ENCODE results near the gene RHBDL2. TPM values are rescaled to one million over a fixed set of nuclear protein-coding genes. Genes with fewer than 3 reads are reported as not detected.
A peak's percentile ranks its signal among the peaks of the same experiment; 100 is the strongest.
"Not testable (repeated sequence)": the region's sequence is repeated elsewhere in the genome, so short reads cannot be mapped to it uniquely, and the experiment has no call there.

The RHBDL2 gene, protein sequence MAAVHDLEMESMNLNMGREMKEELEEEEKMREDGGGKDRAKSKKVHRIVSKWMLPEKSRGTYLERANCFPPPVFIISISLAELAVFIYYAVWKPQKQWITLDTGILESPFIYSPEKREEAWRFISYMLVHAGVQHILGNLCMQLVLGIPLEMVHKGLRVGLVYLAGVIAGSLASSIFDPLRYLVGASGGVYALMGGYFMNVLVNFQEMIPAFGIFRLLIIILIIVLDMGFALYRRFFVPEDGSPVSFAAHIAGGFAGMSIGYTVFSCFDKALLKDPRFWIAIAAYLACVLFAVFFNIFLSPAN
- 0.72 TPM for polyA plus RNA-seq
- long read RNA-seq, donor 1, partial matches to known transcripts, result 0 of 1 reads
- long read RNA-seq, donor 1, other reads (novel, unspliced or antisense), result 0 of 1 reads
- long read RNA-seq, donor 2, result 0 reads
- long read RNA-seq, donor 3, result 0 reads
- long read RNA-seq, donor 4, result 0 reads
- long read RNA-seq, donor 5, partial matches to known transcripts, result 0 of 1 reads
- long read RNA-seq, donor 5, other reads (novel, unspliced or antisense), result 0 of 1 reads
- long read RNA-seq, donor 6, result 0 reads
- long read RNA-seq, donor 7, result 0 reads
- long read RNA-seq, donor 8, result 0 reads
- long read RNA-seq, donor 9, result 0 reads
- long read RNA-seq, donor 10, result 0 reads
- long read RNA-seq, donor 11, result 0 reads

DNA sequence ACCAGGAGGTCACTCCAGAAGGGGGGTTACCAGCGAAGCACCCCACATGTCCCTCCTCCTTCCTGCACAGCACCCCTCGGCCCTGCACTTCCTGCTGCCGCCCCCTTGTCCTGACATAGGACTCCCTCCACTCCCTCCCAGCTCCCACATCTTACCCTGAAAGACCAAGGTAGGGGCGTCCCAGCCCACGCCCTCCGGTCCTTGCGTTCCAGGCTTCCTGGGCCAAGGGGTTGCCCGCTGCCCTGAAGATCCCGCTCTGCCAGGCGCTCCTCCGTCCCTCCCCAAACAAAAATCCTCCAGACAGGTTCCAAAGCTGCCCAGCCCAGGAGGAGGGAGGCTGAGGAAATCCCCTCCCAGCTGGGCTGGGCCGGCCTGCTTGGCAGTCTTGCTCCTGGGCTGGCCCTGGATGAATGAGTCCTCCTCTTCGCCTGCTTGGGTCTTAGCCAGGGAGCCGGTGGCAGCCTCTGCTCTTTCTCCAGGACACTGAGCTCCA, at the start of gene RHBDL2:
Gene RHBDL2, minus strand, starts transcription at position 304 of the 493 bp plus-strand sequence. CDS start 22,618 bp downstream, outside the sequence.
- H3K4me1 ChIP-seq (ENCODE audit: control insufficient read depth, insufficient read depth, low read length), result no peaks in the 10 kb centered on the region
- H3K4me3 ChIP-seq (ENCODE audit: low read length), result no peak within 1 kb of the TSS
- no peaks in the 10 kb centered on the region for H3K9me3 ChIP-seq (ENCODE audit: control insufficient read depth, low read depth, low read length)
- no peak within 1 kb of the TSS for H3K27ac ChIP-seq (ENCODE audit: low read length)
- no peak for DNase-seq
- H3K36me3 ChIP-seq (ENCODE audit: control insufficient read depth, insufficient read depth, low read length), result no peaks in the 10 kb centered on the region
- peaks cover 4% of the 10 kb centered on the region for H3K27me3 ChIP-seq (ENCODE audit: control insufficient read depth, insufficient read depth, low read length)
- WGBS (ENCODE audit: insufficient coverage, low lambda C conversion rate), result no CpG with 5 or more reads among the region's 14 CpGs

DNA sequence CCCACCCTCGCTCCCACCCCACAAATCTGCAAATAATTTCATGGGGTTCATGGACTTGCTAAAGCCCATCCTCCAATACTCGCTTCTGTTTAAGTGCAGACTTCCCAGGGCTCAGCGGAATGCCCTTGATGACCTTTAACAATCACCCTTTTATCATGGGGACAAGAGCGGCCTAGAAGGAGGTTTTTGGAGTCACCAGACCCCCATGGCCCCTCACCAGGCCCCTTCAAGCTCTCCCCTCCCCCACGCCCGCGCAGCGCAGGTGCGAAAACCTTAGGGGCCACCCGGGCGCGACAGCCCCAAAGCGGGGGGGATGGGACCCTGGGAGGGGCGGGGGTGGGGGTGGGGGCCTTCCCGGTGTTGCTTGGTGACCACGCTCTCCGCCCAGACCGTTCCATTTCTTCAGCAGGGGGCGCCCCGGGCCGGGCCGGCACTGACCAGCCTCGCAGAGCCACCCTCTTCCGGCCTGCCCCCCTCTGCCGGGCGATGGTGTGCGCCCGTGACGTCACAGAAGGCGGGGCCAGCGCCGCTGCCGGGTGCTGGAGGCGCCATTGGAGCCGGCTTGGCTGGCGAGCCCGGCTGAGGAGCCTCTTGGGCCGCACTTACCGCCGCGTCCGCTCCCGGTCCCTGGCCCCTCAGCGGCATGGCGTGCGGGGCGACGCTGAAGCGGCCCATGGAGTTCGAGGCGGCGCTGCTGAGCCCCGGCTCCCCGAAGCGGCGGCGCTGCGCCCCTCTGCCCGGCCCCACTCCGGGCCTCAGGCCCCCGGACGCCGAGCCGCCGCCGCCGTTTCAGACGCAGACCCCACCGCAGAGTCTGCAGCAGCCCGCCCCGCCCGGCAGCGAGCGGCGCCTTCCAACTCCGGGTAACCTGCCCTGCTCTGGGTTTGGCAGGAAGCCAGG, 49.4 kb upstream of the RHBDL2 start, which contains the start of gene AKIRIN1:
Gene AKIRIN1, plus strand, starts transcription at position 539 of the 900 bp plus-strand sequence. Its CDS starts 105 bp downstream, at position 644.
- H3K4me3 ChIP-seq (ENCODE audit: low read length), result peak within 1 kb of the TSS; percentile 90
- DNase-seq, result peak; percentile 95 to 98
- peaks cover 5% of the 10 kb centered on the region for H3K36me3 ChIP-seq (ENCODE audit: control insufficient read depth, insufficient read depth, low read length)
- H3K27ac ChIP-seq (ENCODE audit: low read length), result peak within 1 kb of the TSS; percentile 60
- no peaks in the 10 kb centered on the region for H3K27me3 ChIP-seq (ENCODE audit: control insufficient read depth, insufficient read depth, low read length)
- peaks cover 12% of the 10 kb centered on the region for H3K4me1 ChIP-seq (ENCODE audit: control insufficient read depth, insufficient read depth, low read length)
- no peaks in the 10 kb centered on the region for H3K9me3 ChIP-seq (ENCODE audit: control insufficient read depth, low read depth, low read length)
- no CpG with 5 or more reads among the region's 76 CpGs for WGBS (ENCODE audit: insufficient coverage, low lambda C conversion rate)

DNA sequence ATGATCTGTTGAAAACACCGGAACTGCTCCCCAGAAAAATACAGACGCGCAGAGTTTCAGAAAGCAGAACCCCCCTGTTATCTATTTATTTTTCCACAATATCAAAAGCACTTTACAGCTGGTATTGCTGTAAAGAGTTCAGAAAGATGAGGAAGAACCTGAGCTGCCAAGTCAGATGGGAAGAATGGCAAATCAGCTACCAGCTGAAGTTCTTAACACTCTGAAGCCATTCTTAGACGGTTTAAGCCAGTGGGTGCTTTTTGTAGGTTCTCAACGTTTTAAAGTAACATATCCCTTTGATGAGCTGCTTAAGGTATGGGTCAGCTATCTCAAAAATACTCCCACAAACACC, 48.7 kb upstream of the RHBDL2 start:
- H3K27ac ChIP-seq (ENCODE audit: low read length), result peak overlapping the region; percentile 51
- no CpG with 5 or more reads among the region's 5 CpGs for WGBS (ENCODE audit: insufficient coverage, low lambda C conversion rate)

GRCh38 chr1:38989979-38990378, 48.3 kb upstream of the RHBDL2 start:
- Histone ChIP-seq H3K27ac (ENCODE audit: low read length) (no peak overlapping the region), H3K9me3 (ENCODE audit: control insufficient read depth, low read depth, low read length) (no peaks in the 10 kb centered on the region), H3K36me3 (ENCODE audit: control insufficient read depth, insufficient read depth, low read length) (peaks cover under 1% of the 10 kb centered on the region), H3K4me1 (ENCODE audit: control insufficient read depth, insufficient read depth, low read length) (peaks cover 12% of the 10 kb centered on the region), H3K4me3 (ENCODE audit: low read length) (no peak overlapping the region), H3K27me3 (ENCODE audit: control insufficient read depth, insufficient read depth, low read length) (no peaks in the 10 kb centered on the region)
- no CpG with 5 or more reads among the region's 2 CpGs for whole genome bisulfite sequencing (ENCODE audit: insufficient coverage, low lambda C conversion rate)
- no peak for DNase-seq

More for the DNA sequence above, 48.7 kb upstream of the RHBDL2 start:
- H3K4me3 ChIP-seq (ENCODE audit: low read length), result peak overlapping the region; percentile 56
- H3K36me3 ChIP-seq (ENCODE audit: control insufficient read depth, insufficient read depth, low read length), result peaks cover 4% of the 10 kb centered on the region
- peaks cover 12% of the 10 kb centered on the region for H3K4me1 ChIP-seq (ENCODE audit: control insufficient read depth, insufficient read depth, low read length)
- H3K27me3 ChIP-seq (ENCODE audit: control insufficient read depth, insufficient read depth, low read length), result no peaks in the 10 kb centered on the region
- H3K9me3 ChIP-seq (ENCODE audit: control insufficient read depth, low read depth, low read length), result no peaks in the 10 kb centered on the region
- DNase-seq, result no peak

GRCh38 chr1:38979380-38979779, 37.8 kb upstream of the RHBDL2 start:
- not testable (repeated sequence) for H3K27ac ChIP-seq (ENCODE audit: low read length); H3K9me3 ChIP-seq (ENCODE audit: control insufficient read depth, low read depth, low read length); H3K27me3 ChIP-seq (ENCODE audit: control insufficient read depth, insufficient read depth, low read length); H3K36me3 ChIP-seq (ENCODE audit: control insufficient read depth, insufficient read depth, low read length); DNase-seq; H3K4me3 ChIP-seq (ENCODE audit: low read length); H3K4me1 ChIP-seq (ENCODE audit: control insufficient read depth, insufficient read depth, low read length)
- no CpG with 5 or more reads among the region's 1 CpG for WGBS (ENCODE audit: insufficient coverage, low lambda C conversion rate)

- H3K9me3 ChIP-seq (ENCODE audit: control insufficient read depth, low read depth, low read length); DNase-seq; H3K4me3 ChIP-seq (ENCODE audit: low read length); H3K36me3 ChIP-seq (ENCODE audit: control insufficient read depth, insufficient read depth, low read length); H3K4me1 ChIP-seq (ENCODE audit: control insufficient read depth, insufficient read depth, low read length); H3K27me3 ChIP-seq (ENCODE audit: control insufficient read depth, insufficient read depth, low read length); H3K27ac ChIP-seq (ENCODE audit: low read length): not testable (repeated sequence)
- no CpG with 5 or more reads among the region's 6 CpGs for WGBS (ENCODE audit: insufficient coverage, low lambda C conversion rate)
These were observed 36.6 kb upstream of the RHBDL2 start for GRCh38 chr1:38978245-38978542.

DNA sequence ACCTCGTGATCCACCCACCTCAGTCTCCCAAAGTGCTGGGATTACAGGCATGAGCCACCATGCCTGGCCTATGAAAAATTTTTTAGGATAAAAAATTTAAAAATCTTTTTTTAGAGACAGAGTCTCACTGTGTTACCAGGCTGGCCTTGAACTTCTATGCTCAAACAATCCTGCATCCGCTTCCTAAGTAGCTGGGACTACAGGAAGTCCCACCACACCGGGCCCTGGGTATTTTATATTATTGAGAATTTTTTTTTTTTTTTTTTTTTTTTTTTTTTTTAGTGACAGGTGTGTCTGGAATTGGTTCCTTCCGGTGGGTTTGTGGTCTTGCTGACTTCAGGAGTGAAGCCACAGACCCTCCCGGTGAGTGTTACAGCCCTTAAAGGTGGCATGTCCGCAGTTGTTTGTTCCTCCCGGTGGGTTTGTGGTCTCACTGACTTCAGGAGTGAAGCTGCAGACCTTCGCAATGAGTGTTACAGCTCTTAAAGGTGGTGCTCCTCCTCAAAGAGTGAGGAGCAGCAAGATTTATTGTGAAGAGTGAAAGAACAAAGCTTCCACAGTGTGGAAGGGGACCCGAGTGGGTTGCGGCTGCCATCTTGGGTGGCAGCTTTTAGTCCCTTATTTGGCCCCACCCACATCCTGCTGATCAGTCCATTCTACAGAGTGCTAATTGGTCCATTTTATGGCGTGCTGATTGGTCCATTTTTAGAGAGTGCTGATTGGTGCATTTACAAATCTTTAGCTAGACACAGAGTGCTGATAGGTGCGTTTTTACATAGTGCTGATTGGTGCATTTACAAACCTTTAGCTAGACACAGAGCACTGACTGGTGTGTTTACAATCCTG, 36.0 kb upstream of the RHBDL2 start:
- not testable (repeated sequence) for H3K27ac ChIP-seq (ENCODE audit: low read length); H3K9me3 ChIP-seq (ENCODE audit: control insufficient read depth, low read depth, low read length); DNase-seq; H3K4me1 ChIP-seq (ENCODE audit: control insufficient read depth, insufficient read depth, low read length); H3K36me3 ChIP-seq (ENCODE audit: control insufficient read depth, insufficient read depth, low read length); H3K4me3 ChIP-seq (ENCODE audit: low read length); H3K27me3 ChIP-seq (ENCODE audit: control insufficient read depth, insufficient read depth, low read length)
- WGBS (ENCODE audit: insufficient coverage, low lambda C conversion rate), result 100% methylated on average over 1 of the region's 12 CpGs

DNA sequence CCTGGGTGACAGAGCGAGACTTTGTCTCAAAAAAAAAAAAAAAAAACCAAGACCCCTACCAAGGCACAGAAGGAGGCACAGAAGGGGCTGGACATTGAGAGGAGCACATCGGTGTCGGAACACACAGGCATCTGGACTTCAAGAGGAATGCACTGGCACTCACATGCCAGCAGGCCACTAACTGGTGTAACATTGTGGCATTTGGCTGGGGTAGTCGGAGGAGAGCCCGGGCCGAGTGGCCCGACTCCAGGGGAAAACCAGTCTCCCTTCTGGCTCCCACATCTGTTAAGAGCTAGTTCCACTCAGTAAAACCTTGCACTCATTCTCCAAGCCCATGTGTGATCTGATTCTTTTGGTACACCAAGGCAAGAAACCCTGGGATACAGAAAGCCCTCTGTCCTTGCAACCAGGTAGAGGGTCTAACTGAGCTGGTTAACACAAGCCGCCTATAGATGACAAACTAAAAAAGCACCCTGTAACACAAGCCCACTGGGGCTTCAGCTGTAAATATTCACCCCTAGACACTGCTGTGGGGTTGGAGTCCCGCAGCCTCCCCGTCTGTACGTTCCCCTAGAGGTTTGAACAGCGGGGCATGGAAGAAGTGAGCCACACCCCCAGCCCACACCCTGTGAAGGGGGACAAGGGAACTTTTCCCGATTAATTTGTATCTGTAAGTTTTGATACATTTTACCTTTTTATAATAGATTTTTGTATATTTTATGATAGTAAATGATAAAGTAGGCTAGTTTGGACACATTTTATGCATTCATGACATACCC, 32.2 kb upstream of the RHBDL2 start:
- Histone ChIP-seq H3K4me3 (ENCODE audit: low read length) (no peak overlapping the region), H3K27me3 (ENCODE audit: control insufficient read depth, insufficient read depth, low read length) (peaks cover 4% of the 10 kb centered on the region), H3K36me3 (ENCODE audit: control insufficient read depth, insufficient read depth, low read length) (no peaks in the 10 kb centered on the region), H3K27ac (ENCODE audit: low read length) (no peak overlapping the region), H3K9me3 (ENCODE audit: control insufficient read depth, low read depth, low read length) (no peaks in the 10 kb centered on the region), H3K4me1 (ENCODE audit: control insufficient read depth, insufficient read depth, low read length) (peaks cover 3% of the 10 kb centered on the region)
- no peak for DNase-seq
- 80% methylated on average over 1 of the region's 13 CpGs for WGBS (ENCODE audit: insufficient coverage, low lambda C conversion rate)

DNA sequence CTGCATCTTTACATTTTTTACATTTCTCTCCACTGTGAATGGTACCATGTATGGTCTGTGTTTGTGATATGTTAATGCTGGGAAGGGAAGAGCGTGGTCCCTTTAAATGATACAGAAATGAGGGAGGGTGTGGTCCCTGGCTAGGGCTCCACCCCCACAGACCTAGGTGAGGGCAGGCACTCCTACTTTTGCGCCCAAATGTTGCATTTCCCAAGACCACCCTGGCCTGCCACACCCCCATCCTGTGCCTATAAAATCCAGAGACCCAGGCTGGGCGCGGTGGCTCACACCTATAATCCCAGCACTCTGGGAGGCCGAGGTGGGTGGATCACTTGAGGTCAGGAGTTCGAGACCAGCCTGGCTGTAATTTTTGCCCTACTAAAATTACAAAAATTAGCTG, 31.5 kb upstream of the RHBDL2 start:
- WGBS (ENCODE audit: insufficient coverage, low lambda C conversion rate), result no CpG with 5 or more reads among the region's 6 CpGs
- not testable (repeated sequence) for H3K27ac ChIP-seq (ENCODE audit: low read length); H3K9me3 ChIP-seq (ENCODE audit: control insufficient read depth, low read depth, low read length); H3K27me3 ChIP-seq (ENCODE audit: control insufficient read depth, insufficient read depth, low read length); H3K4me1 ChIP-seq (ENCODE audit: control insufficient read depth, insufficient read depth, low read length); DNase-seq; H3K4me3 ChIP-seq (ENCODE audit: low read length); H3K36me3 ChIP-seq (ENCODE audit: control insufficient read depth, insufficient read depth, low read length)

Measured in large intestine (tissue), 12 donors.